ENCODE data around the gene JAKMIP1.

DNA sequence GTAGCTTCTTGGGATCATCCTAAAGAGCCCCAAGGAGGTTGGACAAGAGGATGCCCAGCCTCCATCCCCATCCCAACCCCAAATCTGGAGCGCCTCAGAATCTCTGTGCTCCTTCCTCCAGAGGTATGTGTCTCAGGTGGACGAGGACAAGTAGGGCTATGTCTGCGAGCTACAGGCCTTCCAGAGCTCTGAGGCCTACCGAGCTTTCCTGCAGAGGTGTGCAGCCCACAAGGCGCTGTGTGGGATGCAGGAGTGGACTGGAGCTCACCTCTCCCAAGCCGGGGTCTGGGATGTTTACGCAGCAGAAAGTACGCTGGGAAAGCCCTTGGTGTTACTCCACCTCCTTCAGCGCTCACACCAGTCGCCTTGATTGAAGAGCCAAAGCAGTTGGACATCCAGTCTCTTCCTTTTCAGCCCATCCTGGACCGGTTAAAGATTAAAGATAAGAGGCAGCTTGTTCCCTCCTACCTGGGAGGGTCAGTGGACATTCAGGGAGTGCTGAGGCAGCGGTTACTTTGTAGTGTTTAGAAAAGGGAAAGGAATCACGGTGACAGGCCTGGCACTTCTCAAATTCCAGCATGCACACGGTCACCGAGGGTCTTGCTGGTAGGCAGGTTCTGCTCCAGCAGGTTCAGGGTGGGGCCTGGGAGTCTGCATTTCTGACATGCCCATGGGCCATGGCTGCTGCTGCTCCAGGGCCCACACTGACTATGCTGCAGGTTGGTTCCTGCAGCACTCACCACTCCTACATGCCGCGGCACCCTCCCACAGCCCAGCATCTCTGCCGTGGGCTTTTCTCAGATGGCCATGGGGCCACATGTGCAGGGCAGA lies 29.5 kb upstream of the JAKMIP1 start:
- TF ChIP-seq SUZ12 (IDR thresholded peaks at IDR 0.05; ENCODE audit: extremely low read depth, insufficient read depth, insufficient read length) (no peak), ZNF274 (IDR thresholded peaks at IDR 0.05; ENCODE audit: low read depth, low read length) (no peak), YY1 (IDR thresholded peaks at IDR 0.05; ENCODE audit: insufficient read depth, insufficient read length) (no peak)

All from NT2/D1 (cell line).